AG08395 (cell line): ENCODE measurements around the gene TENM4.

Experiments
- DNase-seq: peaks from one replicate; pipeline ENCODE4 v3.0.0; 2012; ENCODE audit warnings: mixed read lengths, low spot score

TENM4 gene

DNA sequence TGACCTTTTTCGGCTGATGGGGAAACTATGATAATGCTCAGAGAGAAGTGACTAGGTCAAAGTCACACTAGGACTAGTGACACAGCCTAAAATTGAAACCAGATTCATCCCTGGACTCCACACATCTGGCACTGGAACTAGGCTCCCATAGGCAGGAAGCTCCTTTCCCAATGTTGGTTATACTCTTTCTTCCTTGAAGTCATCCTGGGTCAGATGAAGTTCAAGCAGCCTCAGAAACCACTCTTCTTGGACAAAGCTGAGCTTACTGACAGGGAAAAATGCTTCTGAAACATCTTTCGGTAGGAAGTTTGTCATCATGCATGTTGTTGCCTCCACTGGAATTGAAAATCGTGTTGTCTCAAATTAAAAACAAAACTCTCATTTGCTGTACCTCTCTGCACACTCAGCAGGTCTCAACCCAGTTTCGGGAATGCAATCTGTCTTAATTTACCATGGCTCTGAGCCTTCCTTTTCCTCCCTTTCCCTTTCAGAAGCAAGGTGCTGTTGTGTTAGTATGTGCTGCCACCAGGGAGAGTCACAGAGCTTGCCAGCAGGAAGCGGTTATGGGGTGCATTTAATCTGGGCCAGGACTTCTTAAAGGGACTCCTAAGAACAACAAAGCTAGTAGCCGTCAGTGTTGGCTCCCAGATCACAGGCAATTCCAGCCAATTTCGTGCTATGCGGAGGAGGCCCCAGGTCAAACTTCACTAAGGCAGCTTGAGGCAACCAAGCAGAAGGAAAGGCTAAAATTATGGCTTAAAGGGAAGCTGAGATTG lies 384.8 kb downstream of the TENM4 start:
- peak; percentile 93 for DNase-seq

DNA sequence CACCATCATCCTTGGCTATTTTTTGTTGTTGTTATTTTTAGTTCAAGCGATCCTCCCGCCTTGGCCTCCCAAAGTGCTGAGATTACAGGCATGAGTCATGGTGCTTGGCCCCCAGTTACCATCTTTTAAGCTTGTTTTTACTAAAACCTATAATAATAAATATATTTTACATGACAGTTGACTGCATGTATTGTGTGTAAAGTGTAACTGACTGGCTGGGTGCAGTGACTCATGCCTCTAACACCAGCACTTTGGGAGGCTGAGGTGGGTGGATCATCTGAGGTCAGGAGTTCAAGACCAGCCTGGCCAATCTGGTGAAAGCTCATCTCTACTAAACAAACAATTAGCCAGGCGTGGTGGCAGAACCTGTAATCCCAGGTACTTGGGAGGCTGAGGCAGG lies 386.2 kb downstream of the TENM4 start:
- no peak for DNase-seq

DNA sequence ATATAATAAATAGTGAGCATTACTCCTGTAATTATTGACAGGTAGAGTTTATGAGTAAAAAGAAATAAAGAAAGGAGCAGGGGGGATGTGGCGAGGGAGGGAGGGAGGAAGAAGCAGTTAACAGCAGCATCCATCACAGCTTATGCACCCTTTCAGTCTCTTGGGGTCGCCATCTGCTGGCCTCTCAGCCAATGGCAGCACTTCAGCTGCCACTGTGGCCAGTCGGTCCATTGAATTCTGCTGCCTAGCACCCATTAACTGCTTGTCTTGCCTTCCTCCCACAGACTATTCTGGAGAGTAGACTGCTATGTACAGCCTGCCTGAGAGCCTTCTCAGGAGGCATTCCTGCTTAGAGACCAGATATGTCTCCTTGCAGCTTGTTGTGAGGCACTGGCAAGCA lies 388.3 kb downstream of the TENM4 start:
- no peak for DNase-seq

DNA sequence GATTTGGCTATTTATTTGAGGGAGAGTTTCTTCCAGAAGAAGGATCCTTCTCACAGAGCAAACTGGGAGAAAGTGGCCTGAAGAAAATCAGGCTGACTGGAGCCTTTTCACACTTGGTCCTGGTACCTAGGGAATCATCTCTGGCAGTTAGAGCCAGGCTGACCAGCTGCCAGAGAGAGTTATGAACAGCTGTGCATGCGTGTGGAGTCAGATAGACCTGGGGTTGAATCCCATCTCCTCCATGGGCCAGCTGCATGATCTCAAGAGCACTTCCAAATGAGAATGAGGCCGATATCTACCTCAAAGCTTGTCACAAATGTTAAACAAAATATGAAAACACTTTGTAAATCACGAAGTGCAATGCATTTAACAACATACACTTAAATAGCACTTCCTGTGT lies 390.0 kb downstream of the TENM4 start:
- no peak for DNase-seq

DNA sequence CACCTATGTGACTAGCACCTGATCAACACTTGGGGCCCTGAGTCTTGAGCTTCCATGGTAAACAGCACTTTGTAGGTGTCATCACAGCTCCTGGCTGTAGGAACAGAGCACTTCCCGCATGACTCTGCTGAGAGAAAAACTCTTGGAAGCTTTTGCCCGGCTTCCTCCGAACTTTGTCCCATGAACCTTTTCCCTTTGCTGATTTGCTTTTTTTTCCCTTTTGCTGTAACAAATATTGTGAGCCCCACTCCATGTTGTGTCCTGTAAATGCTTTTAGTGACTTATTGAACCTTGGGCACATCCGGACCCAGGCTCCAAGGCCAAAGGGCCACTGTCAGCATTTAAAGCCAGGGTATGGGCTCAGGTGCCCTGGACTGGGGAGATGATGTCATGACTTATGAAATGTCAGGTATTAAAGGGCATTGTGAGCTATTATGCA lies 391.1 kb downstream of the TENM4 start:
- DNase-seq, result no peak

DNA sequence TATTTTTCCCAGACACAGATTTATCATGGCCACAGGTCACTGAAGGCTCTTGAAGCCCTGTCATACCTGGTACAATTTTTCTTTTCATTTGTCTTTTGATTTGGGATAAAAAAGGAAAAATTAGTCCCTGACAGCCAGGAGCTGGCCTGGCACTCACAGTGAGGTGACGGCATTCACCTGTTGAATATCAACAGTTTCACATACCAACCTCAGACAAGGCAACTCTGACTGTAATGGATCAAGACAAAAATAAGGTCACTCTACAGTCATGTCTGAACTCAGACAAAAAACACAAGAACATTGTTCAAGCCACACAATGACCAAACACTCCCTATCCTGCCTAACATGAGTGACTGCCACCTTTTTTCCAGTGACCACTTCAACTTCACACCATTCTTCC lies 392.9 kb downstream of the TENM4 start:
- no peak for DNase-seq

DNA sequence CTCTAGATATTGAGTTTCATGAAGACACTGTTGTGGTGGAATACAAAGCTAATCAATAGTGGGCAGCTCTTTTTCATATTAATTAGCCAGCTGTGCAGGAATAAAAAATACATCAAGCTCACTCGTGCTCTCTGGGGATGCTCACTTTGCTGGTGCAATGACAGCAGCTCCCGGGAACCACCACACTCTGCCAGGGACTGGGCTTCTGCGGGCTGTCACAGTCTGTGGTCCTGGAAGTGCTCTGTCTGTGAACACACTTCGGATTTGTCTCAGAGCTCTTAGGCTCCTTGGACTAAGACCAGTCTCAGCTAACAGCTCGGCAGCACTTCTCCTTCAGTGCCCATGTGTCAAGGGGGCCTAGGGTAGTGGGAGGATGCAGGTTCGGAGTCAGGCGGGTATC lies 393.5 kb downstream of the TENM4 start:
- DNase-seq, result no peak

DNA sequence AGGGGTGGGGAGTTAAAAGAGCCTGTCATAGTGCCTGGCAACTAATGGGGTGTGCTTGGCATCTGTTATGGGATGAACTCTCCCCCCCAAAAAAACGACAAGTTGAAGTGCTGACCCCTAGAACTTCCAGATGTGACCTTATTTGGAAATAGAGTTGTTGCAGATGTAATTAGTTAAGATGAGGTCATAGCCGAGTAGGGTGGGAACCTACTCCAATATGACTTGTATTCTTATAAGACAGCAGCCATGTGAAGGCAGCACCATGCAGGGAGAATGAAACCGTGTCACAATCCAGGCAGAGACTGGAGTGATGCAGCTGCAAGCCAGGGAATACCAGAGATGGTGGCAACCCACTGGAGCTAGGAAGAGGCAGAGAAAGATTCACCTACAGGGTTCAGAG lies 394.5 kb downstream of the TENM4 start:
- DNase-seq, result peak; percentile 21

DNA sequence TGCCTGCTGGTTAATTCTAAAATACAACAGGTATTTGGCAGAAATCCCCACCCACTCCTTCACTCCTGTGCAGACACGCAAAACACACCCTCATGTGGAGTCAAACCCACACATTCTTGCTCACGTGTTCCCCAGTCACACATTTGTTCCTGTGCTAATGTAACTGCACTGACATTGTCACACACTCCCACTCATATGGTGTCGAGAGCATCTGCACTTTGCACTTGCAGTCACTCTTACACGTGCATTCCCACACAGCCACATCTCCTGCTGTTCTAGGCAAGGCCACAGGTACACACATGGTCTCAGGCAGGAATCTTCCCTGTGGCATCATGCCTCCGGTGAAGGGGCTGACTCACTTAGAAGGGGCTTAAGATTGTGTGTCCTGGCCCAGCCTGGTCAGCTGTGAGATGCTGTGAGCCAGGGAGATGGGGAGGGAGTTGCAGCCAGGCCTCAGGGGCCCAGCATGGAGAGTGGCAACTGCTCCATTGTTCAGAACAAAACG lies 395.0 kb downstream of the TENM4 start:
- peak; percentile 35 for DNase-seq

DNA sequence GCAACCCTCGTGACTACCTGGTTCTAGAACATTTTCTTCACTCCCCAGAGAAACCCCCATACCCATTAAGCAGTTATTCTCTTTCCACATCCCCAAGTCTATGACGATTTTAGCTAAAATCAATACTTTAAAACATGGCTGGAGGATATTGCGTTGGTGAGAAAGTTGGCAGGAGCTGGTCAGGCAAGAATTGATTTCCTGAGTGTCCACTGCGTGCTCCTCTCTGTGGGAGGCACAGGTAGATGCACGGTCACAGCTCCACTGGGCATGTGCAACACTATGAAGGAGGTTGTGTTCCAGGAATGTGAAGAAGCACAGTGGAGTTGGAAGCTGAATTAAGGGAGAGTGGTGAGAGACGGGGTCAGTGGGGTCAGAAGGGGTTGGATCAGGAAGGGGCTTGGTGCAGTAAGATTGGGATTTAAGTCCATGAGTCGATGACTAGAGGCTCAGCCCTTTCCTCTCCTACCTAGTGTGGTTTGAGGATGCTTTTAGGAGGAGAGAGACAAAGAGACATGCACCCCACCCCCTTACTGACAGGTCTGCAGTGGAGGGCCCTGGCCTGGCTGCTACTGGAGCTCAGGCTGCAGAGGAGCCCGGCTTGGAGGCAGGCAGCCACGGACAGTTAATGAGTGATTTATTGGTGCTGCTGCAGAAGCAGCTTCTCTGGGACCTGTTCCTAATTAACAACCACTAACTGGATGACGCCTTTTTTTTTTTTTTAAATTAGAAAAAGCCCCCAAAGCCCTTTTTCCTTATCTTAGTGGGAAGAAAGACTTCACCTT lies 395.6 kb downstream of the TENM4 start:
- no peak for DNase-seq

DNA sequence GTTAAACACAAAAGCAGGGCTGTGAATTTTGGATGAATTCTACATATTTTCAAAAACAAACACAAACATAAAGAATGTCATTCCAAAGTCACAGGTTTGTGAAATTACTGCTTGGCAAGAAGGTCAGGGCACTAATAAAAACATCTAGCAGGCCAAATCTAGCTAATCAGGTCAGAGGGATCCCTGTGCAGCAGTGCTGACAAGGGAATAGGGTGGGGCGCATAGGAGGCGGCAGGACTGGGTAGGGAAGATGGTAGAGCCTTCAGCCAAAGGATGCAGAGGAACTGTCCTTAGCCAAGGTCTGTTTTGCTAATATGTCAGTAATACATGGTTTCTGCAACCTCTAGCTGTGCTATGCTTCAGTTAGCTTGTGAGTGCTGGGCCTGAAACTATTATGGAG lies 396.6 kb downstream of the TENM4 start:
- no peak for DNase-seq

DNA sequence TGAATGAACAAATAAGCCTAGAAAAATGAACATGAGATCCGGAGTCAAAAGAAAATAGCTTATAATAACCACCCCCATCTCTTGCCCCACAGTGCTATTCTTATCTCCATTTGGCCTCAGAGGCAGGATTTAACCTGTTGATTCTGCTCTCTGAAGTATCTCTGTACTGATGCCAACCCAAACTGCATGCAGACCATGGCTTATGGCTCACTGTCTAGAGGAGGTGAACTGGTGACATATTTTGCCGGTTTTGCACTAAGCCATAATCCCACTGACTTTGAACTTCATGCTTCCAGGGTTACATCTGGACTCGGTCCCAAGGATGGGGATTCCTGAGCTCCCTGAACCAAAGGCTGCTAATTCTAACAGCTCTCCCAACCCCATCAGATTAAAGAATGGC lies 397.1 kb downstream of the TENM4 start:
- DNase-seq, result no peak

DNA sequence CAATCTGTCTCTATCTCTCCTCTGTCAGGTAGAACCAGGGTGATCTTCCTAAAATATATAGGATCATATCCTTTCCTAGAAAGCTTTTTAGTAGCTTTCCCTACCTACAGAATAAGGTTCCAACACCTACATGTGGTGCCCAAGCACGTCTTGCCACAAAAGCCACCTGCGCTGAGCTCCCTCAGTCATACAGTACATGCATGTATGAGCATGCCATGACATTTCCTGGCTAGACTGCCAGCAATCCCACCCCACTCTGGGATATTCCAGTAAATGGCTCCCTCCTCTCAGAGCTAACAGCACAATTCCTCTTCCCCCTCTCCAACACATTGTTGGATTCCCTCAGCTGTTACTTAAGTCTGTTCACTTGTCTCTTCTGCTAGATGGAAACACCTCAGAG lies 398.0 kb downstream of the TENM4 start:
- DNase-seq, result no peak

DNA sequence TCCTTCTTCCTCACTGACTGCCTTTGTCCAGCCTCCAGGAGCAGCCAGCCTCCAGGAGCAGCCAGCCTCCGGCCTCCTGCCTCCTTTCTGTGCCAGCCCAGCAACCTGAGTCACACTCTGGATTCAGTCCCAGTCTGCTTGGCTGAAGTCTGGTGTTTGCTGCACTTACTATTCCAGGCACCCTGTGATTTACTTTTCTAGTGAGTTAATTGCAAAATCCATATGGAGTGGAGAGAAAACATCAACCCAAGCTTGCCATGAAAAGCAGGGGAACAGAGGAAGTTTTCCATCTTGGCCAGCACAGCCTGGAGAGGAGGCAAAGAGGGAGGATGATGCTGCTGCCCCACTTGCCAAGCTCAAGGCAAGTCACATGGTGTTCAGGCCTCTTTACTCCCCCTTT lies 400.5 kb downstream of the TENM4 start:
- DNase-seq, result peak; percentile 41

DNA sequence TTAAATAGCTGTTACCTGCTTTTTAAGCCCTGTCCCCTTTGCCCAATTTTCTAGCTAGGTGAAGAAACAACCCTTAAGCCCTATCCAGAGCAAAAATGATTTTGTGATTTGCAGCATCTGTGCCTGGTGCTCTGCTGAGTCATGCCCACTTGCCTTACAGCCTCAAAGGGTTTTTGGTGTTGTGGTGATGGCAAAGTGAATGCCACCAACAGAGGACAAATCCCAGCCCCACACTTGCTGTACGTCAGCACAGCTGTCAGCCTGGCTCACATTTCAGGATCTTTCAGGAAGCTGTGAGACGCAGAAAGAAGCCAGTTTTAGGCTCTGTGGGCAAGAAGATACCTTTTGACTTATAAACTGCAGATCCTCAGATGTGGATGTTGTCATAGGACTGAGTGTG lies 401.7 kb downstream of the TENM4 start:
- DNase-seq, result peak; percentile 35

DNA sequence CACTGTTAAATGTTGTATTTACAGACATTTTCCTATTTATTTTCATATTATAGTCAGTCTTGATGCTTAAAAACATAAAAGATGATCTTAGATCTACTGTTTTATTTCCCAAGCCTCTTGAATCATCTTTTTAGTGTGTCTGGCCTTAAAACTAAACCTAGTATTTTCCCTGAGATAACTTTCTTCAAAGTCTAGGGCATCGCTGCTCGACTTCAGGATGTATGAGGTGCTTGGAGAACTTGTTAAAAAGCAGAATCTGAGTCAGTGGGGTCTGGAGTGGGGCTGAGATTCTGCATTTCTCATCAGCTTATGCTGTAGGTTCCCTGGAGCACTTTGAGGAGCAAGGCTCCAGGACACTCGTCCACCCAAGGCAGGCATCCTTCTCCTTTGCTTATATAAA lies 404.9 kb downstream of the TENM4 start:
- no peak for DNase-seq

DNA sequence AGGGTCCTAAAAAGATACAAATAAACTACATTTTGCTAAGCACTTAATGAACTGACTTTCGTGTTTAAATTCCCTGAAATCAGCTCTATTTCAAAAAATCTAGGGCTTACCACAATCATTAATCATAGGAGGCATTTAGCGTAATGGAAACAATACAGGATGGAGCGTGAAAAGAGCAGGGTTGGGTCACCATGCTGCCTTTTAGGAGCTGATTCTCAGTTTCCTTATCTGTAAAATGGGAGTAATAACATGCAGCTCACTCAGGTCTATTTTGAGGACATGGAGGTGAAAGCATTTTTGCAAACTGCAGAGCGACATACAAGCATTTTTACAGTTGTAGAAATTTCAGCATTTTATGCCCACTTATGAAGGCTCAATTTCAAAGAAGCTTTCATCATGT lies 407.0 kb downstream of the TENM4 start:
- no peak for DNase-seq

DNA sequence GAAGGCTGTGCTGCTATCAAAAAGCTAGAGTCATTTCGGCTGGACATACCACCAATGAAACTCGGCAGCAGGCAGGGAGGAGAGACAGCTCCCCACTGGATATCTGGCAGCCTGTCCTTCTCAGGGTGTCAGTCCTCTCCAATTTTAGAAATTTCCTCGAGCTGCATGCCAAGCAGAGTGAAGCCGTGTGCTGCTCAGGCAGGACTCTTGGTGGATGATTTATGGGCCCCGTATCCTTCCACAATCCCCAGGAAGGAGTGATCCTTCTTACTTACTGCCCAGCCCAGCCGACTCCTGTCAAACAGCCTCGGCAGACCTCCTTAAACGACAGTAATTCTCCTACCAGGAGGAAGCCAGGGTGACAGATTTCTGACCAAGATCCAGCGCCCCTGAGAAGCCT lies 410.4 kb downstream of the TENM4 start:
- no peak for DNase-seq

DNA sequence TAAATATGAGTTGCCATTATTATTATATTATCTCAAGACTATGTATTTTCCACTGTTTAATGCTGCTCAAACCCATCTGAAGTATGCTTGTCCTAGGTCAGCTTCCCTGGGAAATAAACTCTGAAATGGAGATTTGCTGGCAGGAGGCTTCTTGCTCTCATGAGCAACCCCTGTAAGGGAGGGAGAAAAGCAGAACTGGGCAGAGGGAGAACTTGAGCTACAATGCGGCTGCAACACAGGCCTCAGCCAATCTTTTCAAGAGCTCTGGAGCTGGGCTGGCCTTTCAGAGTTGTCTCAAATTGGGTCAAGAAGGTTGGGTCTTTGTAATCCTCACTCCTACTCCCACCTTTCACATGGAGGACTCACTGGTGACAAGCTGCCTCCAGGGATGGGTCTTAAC lies 412.6 kb downstream of the TENM4 start:
- DNase-seq, result no peak

DNA sequence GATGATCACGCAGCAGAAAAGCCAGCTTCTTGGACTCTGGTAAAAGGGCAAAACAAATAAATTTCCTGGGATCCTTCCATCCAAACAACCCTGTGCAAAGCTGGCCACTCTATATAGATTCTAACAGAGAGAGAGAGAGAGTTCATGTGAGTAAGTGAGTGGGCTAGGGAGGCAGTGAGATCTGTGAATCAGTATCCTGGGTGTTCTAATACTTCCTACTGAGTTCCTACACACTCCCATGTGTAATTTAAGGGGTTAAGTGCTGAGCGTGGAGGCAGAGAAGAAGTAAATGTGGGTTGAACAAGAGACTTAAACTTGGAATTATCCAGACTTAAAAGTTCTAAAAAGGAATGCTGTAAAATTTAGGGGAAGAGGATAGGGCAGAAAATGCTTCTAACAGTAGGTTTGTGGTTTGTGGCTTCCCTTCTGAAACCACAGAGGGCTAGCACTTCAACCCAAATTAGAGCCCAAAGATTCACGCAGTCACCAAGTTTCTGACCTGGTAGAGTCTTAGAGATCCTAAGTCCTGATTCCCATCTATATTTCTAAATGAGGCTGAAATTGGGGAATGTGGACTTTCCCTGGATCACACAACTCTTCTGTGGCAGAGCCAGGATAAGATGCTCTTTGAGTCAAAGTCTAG lies 413.9 kb downstream of the TENM4 start:
- DNase-seq, result peak; percentile 26

DNA sequence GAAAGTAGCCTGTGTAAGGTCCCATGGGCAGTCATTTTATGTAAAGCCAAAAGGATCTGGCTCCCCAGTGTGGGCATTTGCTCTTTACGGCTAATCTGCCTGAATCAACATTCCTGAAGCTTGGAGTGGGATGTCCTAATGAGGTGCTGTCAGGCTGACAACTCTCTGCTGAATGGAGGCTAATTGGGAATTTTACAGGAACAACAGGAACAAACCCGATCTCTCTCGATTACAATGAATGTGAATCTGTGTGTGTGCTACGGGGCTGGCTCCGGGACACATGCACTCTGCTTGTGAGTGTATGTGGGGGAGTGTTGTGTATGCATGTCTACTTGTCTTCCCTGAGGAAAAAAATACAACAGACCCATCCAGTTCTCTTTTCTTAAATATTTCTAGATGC lies 415.2 kb downstream of the TENM4 start:
- no peak for DNase-seq

DNA sequence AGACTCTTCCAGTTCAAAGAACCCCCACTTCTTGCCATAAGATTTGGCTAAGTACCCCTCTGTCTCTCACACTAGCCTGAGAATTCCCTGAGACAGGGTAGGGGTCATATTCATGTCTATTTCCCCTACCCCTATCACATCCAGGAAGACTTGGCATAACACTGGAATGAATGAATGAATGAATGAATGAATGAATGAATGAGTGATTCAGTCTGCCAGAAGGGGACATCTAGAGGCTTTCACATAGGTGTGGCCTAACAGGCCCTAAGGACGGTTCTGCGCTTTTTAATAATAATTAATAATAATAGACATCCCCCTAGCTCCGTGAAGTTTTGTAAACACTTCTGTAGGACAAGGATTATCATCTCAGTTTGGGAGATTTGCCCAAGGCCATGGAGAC lies 415.7 kb downstream of the TENM4 start:
- DNase-seq, result no peak

DNA sequence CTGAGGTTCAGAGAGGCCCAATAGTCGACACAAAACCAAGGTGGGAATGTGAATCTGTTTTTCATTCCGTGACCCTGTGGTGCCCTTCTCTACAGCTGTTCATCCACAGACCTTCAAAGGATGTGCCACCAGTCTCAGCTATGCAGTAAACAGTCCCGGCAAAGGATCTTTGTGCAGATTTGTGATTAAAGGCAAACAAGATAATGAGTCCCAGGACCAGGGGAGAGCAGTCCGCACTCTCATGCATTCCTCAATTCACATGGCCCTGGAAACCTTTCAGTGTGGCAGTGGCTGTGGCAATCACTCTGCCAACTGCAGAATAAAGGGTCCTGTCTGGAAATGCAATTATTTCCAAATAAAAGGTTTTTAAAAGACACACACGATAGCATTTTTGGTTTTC lies 418.6 kb downstream of the TENM4 start:
- no peak for DNase-seq
